HEK293T (cell line): ENCODE measurements around the gene NR3C2.

Experiments
- ARNT ChIP-seq: fragments of 450-650 bp; IDR thresholded peaks from 2 replicates; pipeline ENCODE4 v1.6.1; 2017; ENCODE audit warnings: mild to moderate bottlenecking
- BHLHE40 ChIP-seq: fragments of 450-650 bp; IDR thresholded peaks from 2 replicates; pipeline ENCODE4 v1.6.1; 2016; ENCODE audit warnings: mild to moderate bottlenecking, moderate library complexity, borderline replicate concordance
- ELF4 ChIP-seq: fragments of 450-650 bp; IDR thresholded peaks from 2 replicates; pipeline ENCODE4 v1.6.1; 2017; ENCODE audit warnings: antibody characterized with exemption
- FOXA1 ChIP-seq: fragments of 450-650 bp; IDR thresholded peaks from 2 replicates; pipeline ENCODE4 v1.6.1; 2016; ENCODE audit warnings: mild to moderate bottlenecking
- FOXK2 ChIP-seq: fragments of 450-650 bp; IDR thresholded peaks from 2 replicates; pipeline ENCODE4 v1.6.1; 2016; ENCODE audit warnings: mild to moderate bottlenecking
- FOXM1 ChIP-seq: fragments of 450-650 bp; IDR thresholded peaks from 2 replicates; pipeline ENCODE4 v1.6.1; 2017; ENCODE audit warnings: mild to moderate bottlenecking, borderline replicate concordance
- HDGF ChIP-seq: fragments of 450-650 bp; IDR thresholded peaks from 2 replicates; pipeline ENCODE4 v1.6.1; 2017; ENCODE audit warnings: antibody characterized with exemption, borderline replicate concordance
- NFRKB ChIP-seq: fragments of 450-650 bp; IDR thresholded peaks from 2 replicates; pipeline ENCODE4 v1.6.1; 2016; ENCODE audit warnings: mild to moderate bottlenecking, moderate library complexity
- SP1 ChIP-seq: fragments of 450-650 bp; IDR thresholded peaks from 2 replicates; pipeline ENCODE4 v1.6.1; 2017
- SUZ12 ChIP-seq: fragments of 450-650 bp; IDR thresholded peaks from 2 replicates; pipeline ENCODE4 v1.6.1; 2016; ENCODE audit warnings: mild to moderate bottlenecking
- TARDBP ChIP-seq: fragments of 450-650 bp; IDR thresholded peaks from 2 replicates; pipeline ENCODE4 v1.6.1; 2016
- ZNF384 ChIP-seq: fragments of 450-650 bp; IDR thresholded peaks from 2 replicates; pipeline ENCODE4 v1.6.1; 2016

DNA sequence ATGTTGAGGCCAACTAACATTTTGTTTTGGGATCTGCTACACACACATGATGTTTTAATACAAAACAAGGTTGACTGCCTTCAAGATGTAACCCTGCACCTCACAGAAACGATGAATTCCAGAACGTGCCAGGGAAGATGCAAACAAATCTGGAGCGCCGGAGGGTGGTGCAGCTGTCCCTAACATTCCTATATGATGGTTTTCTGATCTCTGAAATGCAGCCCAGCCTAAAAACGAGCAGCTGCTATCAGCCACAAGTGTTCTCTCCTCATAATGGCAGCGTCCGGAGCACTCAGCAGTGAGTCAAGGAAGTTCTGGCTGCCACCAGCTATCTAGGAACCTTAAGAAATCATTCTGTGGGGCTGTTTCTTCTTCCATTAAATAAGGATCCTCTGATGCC, 333.4 kb downstream of the NR3C2 start:
- TF ChIP-seq SUZ12 (no peak), SP1 (no peak), ZNF384 (no peak), ARNT (no peak), FOXM1 (no peak), FOXA1 (no peak), FOXK2 (no peak), HDGF (no peak), NFRKB (no peak), BHLHE40 (no peak), ELF4 (no peak), TARDBP (no peak)
